ENCODE measurements around the gene AGRN. TPM values are rescaled to one million over a fixed set of nuclear protein-coding genes. Genes with fewer than 3 reads are reported as not detected.
"Not testable (repeated sequence)": the region's sequence is repeated elsewhere in the genome, so short reads cannot be mapped to it uniquely, and the experiment has no call there.

Gene AGRN
- polyA plus RNA-seq, 1 donor from 2014 or later = 0.05 TPM

DNA sequence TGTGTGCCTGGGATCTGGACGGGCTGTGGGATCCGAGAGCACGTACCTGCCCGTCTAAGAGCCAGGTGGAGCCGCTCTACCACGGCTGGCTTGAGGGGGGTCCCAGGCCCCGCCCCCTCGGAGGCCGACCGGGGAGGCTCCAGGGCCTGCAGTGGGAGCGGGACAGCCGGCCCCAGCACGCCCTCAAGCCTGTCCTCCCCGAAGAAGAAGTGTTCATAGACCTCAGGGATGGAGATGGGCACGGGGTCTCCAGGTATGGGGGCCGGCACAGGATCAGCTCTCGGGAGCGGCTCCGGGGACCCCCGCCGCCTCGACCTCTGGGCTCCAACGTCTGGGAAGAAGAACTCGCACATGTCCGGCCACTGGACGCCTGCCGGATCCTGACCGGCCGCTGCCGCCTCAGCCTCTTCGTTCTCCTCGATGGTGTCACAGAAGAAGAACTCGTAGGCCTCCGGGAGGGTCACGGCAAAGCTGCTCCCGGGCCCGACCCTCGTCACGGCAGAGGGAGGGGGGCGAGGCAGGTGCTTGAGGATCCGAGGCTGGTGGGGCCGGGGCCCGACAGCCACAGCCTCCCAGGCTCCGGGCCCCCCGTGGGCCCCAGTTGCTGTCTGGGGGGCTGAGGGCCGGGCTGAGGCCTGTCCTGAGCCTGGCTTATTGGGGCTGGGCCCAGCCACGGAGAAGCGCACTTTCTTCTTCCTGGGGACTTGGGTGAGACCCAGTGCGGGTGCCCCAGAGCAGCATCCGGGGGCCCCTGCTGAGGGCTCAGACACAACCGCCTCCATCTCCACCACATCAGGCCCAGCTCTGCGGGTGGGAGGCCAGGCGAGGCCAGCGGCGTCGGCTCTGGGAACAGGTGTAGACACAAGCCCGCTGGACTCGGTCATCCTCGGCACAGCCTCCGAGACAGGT, 40.8 kb upstream of the AGRN start:
- Mint-ChIP-seq H3K27ac (no peak overlapping the region), H3K4me3 (no peak overlapping the region), H3K27me3 (peaks cover 19% of the 10 kb centered on the region), H3K36me3 (no peaks in the 10 kb centered on the region), H3K9me3 (no peaks in the 10 kb centered on the region), H3K4me1 (peaks cover 0 to 4% (median 1%) of the 10 kb centered on the region in 3 donors)

DNA sequence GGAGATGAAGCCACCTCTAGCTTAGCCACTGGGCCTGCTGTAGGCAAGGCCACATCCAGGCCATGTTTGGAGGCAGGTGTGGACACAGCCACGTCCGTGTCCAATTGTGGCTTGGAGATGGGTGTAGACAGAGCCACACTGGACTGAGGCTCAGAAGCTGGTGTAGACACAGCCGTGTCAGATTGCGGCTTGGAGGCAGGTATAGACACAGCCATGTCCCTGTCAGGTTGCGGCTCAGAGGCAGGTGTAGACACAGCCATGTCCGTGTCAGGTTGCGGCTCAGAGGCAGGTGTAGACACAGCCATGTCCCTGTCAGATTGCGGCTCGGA, 40.2 kb upstream of the AGRN start:
- Mint-ChIP-seq H3K4me1 (peaks cover 0 to 4% (median 1%) of the 10 kb centered on the region in 3 donors), H3K27ac (no peak overlapping the region), H3K9me3 (no peaks in the 10 kb centered on the region), H3K36me3 (no peaks in the 10 kb centered on the region), H3K4me3 (no peak overlapping the region), H3K27me3 (peaks cover 18% of the 10 kb centered on the region)

DNA sequence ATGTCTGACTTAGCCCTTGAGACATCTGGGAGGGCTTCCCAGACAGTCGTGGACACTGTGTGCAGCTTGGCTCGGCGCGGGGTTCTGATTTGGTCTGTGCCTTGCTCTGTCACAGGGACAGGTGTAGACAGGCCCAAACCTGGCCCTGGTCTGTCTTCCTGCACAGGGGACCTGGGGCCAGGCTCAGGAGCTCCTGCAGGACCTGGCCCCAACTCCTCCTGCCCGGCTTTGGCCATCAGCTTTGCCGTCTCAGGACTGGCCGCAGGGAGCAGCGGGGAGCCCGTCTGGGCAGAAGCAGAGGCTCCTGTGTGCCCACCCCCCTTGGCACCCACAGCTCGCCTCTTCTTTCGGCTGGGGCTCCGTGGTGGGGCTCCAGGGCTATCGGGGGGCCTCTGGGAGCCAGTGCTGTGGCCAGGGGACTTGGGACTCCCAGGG, 39.8 kb upstream of the AGRN start:
- Mint-ChIP-seq H3K4me3 (no peak overlapping the region), H3K36me3 (no peaks in the 10 kb centered on the region), H3K27me3 (peaks cover 17% of the 10 kb centered on the region), H3K27ac (no peak overlapping the region), H3K9me3 (no peaks in the 10 kb centered on the region), H3K4me1 (peaks cover 0 to 4% (median 0%) of the 10 kb centered on the region in 3 donors)

DNA sequence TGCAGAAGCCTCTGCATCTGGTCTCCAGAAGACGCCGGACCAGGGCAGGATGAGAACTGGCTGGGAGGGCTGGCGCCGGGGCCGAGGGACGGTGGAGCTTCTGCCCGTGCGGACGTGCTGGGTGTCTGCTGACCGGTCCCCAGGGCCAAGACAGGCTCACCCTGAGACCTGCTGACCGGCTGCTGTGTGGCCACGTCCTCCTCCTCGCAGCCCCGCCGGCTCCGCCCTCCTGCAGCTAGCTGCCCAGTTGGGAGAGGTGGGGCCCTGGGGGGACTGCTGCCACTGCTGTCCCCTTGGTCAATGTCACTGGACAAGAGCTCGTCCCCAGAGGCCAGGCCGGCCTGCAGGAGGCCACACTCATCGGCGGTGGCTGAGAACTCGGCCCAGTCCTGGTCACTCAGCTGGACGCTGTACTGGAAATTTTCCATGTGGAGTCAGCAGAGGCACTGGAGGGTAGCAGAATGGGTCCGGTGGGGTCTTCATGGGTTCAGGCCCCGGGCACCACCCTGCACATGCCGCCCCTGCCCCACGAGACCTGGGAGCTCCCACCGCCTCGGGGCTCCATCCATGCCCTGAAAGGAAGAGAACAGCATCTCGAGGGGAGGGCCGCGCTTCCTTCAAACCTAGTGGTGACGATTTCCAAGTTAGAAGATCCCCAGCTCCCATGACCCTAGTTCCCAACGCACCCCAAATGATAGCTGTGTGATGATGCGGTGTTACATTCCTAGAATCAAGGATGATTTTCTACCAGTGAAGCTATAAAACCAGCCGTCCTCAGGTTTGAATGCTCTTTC, 39.1 kb upstream of the AGRN start:
- Mint-ChIP-seq H3K27ac (no peak overlapping the region), H3K4me1 (peaks cover 0 to under 1% (median 0%) of the 10 kb centered on the region in 3 donors), H3K27me3 (peaks cover 13% of the 10 kb centered on the region), H3K4me3 (no peak overlapping the region), H3K9me3 (no peaks in the 10 kb centered on the region), H3K36me3 (no peaks in the 10 kb centered on the region)

DNA sequence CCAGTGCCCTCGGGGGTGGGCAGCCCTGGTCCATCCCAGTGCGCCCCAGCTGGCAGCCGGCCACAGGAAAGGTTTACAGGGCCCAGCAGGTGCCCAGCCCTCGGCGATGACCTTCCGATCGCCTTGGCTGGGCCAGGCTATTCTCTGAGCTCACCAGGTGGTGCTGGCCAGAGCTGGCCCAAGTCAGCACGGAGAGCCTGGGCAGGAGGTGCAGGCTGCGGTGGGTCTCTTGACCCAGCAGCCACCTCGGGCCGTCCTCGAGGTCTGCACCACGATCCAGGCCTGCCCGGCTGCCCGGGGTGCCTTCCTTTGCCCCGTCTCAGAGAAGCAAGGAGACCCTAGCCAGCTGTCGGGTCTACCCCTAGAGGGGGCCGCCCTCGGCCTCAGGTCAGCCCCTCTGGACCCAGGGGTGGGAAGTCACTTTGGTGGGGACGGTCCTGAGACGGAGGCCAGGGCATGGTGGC, 38.4 kb upstream of the AGRN start:
- Mint-ChIP-seq H3K9me3 (no peaks in the 10 kb centered on the region), H3K4me3 (no peak overlapping the region), H3K4me1 (no peaks in the 10 kb centered on the region), H3K36me3 (no peaks in the 10 kb centered on the region), H3K27ac (no peak overlapping the region), H3K27me3 (peaks cover 16% of the 10 kb centered on the region)

DNA sequence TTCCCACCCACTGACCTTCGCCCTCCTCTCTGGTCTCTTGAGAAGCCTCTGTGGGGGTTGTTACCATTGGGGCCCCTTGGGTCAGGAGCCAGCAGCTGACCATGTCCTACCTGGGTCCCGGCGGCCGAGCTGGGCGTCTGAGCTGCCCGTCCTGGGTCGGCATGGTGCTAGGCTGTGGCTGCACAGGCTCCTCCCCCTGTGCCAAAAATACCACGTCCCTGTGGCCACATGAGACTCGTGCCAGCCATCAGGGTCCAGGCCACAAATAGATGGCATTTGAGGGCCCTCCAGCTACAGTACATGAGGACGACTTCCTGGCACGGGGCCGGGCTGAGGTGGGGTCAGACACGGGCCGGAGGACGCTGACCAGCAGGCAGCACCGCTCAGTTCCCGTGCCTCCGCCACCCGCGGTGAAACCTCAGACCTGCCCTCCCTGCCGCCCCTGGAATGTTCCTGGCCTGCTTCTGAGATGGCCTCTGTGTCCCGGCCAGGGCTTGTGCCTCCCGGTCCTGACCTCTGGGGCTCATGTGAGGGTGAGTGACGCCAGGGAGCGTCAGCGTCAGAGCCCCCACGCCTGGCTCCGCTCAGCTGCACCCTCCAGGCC, 37.9 kb upstream of the AGRN start, which contains the start of gene PERM1:
Gene PERM1, minus strand, starts transcription at position 139 of the 604 bp plus-strand sequence. CDS start 1,064 bp downstream, outside the sequence.
- Mint-ChIP-seq H3K4me1 (no peaks in the 10 kb centered on the region), H3K27me3 (peaks cover 17% of the 10 kb centered on the region), H3K4me3 (no peak within 1 kb of the TSS), H3K36me3 (no peaks in the 10 kb centered on the region), H3K9me3 (no peaks in the 10 kb centered on the region), H3K27ac (no peak within 1 kb of the TSS)

DNA sequence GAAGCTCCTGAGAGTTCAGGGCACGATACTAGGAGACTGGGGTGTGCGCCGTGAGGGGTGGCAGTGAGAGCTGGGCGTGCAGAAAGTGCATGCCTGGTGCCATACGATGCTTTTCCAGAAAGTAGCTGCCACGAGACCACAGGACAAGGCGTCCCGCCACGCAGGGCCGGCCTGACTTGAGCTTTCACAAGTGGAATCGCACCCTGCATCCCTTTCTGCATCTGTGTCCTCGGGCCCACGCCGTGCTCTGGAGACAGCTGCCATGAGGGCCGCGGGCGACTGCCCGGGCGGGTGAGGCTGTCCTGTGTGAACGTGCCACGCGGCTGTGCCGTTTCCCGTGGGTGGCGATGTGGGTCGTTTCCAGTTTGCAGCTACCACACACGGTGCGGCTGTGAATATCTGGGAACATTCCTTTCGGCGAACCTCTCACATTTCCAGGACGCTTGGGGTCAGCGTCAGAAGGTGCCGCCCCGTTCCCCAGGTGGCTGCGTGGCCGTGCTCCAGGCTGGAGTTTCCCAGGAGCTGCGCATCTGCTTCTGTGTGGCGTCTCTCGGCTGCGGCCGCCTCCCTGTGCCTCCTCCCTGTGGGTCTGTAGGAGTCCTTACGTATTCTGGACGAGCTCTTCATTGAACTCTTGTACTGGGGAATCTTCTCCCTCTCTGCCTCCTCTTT, 37.0 kb upstream of the AGRN start:
- Mint-ChIP-seq H3K4me3 (no peak overlapping the region), H3K9me3 (no peaks in the 10 kb centered on the region), H3K27ac (no peak overlapping the region), H3K36me3 (no peaks in the 10 kb centered on the region), H3K4me1 (no peaks in the 10 kb centered on the region), H3K27me3 (peaks cover 17% of the 10 kb centered on the region)

DNA sequence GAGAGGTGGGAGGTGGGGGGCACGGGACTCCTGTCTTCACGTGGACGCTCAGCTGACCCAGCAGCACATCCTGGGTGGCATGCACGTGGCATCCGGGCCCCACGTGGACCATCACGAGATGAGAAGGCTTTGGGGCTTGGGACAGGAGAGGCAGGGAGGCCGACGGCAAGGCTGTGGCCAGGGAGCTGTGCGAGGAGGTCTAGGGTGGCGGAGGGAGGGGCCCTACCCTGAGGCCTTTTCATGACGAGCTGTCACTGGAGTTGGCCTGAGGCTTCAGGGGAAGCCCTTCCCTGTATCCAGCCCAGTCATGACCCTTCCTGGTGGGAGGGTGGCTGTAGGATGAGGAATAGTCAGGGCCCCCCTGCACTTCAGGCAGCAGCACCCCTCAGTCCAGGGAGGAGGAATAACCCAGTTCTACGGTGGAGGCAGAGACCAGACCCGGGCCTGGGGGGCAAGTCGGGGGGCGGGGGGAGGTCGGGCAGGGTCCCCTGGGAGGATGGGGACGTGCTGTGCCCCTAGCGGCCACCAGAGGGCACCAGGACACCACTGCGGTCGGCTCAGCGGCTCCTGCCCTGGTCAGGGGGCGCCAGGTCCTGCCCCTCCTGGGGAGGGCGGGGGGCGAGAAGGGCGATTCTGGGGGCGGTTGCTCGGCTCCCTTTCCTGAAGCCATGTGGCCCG, 36.0 kb upstream of the AGRN start:
- H3K9me3 Mint-ChIP-seq = no peaks in the 10 kb centered on the region
- H3K27me3 Mint-ChIP-seq = peaks cover 22% of the 10 kb centered on the region
- H3K4me1 Mint-ChIP-seq = no peaks in the 10 kb centered on the region
- no peak overlapping the region for H3K27ac Mint-ChIP-seq
- peaks cover 2% of the 10 kb centered on the region for H3K36me3 Mint-ChIP-seq
- H3K4me3 Mint-ChIP-seq = no peak overlapping the region

DNA sequence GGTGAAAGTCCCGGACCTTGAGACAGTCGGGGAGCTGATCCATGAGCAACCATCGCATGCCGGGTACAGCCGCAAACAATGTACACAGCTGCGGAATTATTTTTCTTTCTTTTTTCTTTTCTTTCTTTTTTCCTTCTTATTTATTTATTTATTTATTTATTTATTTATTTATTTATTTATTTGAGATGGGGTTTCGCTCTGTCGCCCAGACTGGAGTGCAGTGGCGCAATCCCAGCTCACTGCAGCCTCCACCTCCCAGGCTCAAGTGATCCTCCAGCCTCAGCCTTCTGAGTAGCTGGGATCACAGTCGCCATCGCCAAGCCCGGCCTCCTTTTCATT, 35.5 kb upstream of the AGRN start:
- peaks cover 0 to under 1% (median 0%) of the 10 kb centered on the region in 3 donors for H3K4me1 Mint-ChIP-seq
- H3K9me3 Mint-ChIP-seq = no peaks in the 10 kb centered on the region
- peaks cover 24% of the 10 kb centered on the region for H3K27me3 Mint-ChIP-seq
- no peak overlapping the region for H3K27ac Mint-ChIP-seq
- H3K4me3 Mint-ChIP-seq = no peak overlapping the region
- peaks cover 2% of the 10 kb centered on the region for H3K36me3 Mint-ChIP-seq

DNA sequence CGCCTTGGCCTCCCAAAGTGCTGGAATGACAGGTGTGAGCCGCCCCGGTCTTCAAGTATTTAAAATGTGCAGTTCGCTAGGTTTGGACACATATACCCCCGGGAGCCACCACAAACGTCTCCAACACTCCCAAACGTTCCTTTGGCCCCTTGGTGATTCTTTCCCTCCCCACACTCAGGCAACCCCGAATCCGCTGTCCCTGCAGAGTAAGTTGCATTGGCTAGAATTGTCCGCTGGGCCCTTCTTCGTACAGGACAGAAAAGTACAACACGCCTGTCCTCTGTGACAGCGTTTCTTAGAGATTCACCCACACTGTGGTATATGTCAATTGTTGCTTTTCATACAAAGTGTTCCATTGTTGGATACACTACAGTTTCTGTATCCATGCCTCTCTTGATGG, 34.8 kb upstream of the AGRN start:
- peaks cover 0 to 4% (median 0%) of the 10 kb centered on the region in 3 donors for H3K4me1 Mint-ChIP-seq
- H3K9me3 Mint-ChIP-seq = no peaks in the 10 kb centered on the region
- peaks cover 27% of the 10 kb centered on the region for H3K27me3 Mint-ChIP-seq
- peak overlapping the region in 1 of 4 donors; percentile 17 for H3K4me3 Mint-ChIP-seq
- H3K27ac Mint-ChIP-seq = no peak overlapping the region
- H3K36me3 Mint-ChIP-seq = peaks cover 2% of the 10 kb centered on the region

DNA sequence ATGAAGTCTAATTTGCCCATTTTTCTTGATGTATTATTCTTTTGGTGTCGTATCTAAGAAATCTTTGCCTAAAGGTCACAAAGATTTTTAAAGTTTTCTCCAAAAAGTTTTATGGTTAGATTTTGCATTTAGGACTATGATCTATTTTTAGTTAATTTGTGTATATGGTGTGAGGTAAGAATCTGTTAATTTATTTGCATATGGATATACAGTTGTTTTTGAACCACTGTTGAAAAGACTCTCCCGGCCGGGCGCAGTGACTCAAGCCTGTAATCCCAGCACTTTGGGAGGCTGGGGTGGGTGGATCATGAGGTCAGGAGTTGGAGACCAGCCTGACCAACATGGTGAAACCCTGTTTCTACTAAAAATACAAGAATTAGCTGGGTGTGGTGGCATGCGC, 31.9 kb upstream of the AGRN start:
- H3K4me1 Mint-ChIP-seq, H3K4me3 Mint-ChIP-seq, H3K9me3 Mint-ChIP-seq, H3K36me3 Mint-ChIP-seq: not testable (repeated sequence)
- Mint-ChIP-seq H3K27me3 (peaks cover 43% of the 10 kb centered on the region), H3K27ac (peak overlapping the region in 1 of 3 donors; percentile 3)

DNA sequence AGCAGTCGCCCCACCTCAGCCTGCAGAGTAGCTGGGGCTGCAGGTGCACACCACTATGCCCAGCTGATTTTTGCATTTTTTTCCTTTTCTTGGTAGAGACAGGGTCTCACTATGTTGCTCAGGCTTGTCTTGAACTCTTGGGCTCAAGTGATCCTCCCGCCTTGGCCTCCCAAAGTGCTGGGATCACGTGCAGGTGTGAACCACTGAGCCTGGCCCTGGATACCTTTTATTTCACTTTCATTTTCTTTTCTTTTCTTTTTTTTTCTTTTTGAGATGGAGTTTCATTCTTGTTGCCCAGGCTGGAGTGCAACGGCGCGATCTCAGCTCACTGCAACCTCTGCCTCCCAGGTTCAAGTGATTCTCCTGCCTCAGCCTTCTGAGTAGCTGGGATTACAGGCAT, 28.6 kb upstream of the AGRN start:
- peaks cover 47% of the 10 kb centered on the region for H3K27me3 Mint-ChIP-seq
- H3K4me1 Mint-ChIP-seq, H3K36me3 Mint-ChIP-seq: not testable (repeated sequence)
- H3K27ac Mint-ChIP-seq = peak overlapping the region in 2 of 3 donors; percentile 18 to 59
- H3K9me3 Mint-ChIP-seq = peaks cover 2 to 12% (median 4%) of the 10 kb centered on the region in 3 donors
- H3K4me3 Mint-ChIP-seq = peak overlapping the region in 1 of 4 donors; percentile 2

DNA sequence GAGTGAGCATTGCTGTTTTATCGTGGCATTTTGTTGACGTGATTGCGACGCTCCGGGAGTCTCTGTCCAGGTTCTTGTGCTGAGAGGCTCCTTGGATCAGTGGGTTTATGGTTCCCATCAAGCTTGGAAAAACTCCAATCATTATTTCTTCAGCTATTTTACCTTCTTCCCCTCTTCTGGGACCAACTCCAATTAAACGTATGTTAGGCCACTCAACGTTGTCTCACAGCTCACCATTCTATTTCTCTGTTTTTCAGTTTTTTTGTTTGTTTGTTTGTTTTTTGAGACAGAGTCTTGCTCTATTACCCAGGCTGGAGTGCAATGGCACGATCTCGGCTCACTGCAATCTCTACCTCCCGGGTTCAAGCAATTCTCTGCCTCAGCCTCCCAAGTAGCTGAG, 28.0 kb upstream of the AGRN start:
- Mint-ChIP-seq H3K27ac (no peak overlapping the region), H3K4me1 (peaks cover under 1 to 6% (median 4%) of the 10 kb centered on the region in 3 donors), H3K9me3 (peaks cover 2 to 12% (median 4%) of the 10 kb centered on the region in 3 donors), H3K36me3 (peaks cover 2% of the 10 kb centered on the region), H3K4me3 (no peak overlapping the region), H3K27me3 (peaks cover 45% of the 10 kb centered on the region)

DNA sequence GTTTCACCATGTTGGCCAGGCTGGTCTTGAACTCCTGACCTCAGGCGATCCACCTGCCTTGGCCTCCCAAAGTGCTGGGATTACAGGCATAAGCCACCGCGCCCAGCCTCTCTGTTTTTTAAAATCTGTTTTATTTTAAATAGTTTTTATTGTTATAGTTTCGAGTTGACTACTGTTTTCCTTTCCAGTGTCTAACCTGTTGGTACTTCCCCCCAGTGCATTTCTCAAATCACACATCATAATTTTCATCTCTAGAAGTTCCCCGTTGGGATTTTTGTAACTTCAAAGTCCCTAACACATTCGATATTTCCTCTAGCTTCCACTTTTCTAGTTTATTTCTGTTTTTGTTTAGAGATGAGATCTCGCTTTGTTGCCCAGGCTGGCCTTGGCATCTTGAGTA, 27.6 kb upstream of the AGRN start:
- Mint-ChIP-seq H3K36me3 (peaks cover 2% of the 10 kb centered on the region), H3K27me3 (peaks cover 49% of the 10 kb centered on the region), H3K4me3 (peak overlapping the region in 1 of 4 donors; percentile 33), H3K9me3 (peaks cover 2 to 12% (median 4%) of the 10 kb centered on the region in 3 donors), H3K4me1 (peaks cover 1 to 6% (median 4%) of the 10 kb centered on the region in 3 donors), H3K27ac (no peak overlapping the region)

Measured in IgD-negative memory B cell (primary cell).